GM21786 (cell line): Measurements from ENCODE around the gene SMYD3.
"Not testable (repeated sequence)": the region's sequence is repeated elsewhere in the genome, so short reads cannot be mapped to it uniquely, and the experiment has no call there.

Source experiments
- ATAC-seq: cut with Tn5 transposase; IDR thresholded peaks from one replicate; pipeline ENCODE4 v1.9.1; 2021; ENCODE audit not compliant: unreplicated experiment

SMYD3 gene

DNA sequence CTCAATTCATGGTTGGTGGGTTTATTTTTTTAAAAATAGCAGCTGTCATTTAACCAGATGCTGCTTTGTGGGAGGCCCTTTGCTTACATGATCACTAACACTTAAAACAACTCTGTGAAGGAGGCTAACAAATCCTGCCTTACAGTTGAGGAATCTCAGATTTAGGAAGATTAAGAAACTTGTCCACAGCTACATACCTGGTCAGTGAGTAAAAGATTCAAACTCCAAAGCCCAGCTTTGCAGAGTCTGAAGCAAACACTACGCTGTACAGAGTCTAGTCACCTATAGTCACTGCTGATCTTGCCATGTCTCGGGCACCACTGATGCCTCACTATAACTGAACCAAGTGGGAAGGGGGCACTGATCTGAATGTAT, 535.4 kb downstream of the SMYD3 start:
- ATAC-seq: no peak

DNA sequence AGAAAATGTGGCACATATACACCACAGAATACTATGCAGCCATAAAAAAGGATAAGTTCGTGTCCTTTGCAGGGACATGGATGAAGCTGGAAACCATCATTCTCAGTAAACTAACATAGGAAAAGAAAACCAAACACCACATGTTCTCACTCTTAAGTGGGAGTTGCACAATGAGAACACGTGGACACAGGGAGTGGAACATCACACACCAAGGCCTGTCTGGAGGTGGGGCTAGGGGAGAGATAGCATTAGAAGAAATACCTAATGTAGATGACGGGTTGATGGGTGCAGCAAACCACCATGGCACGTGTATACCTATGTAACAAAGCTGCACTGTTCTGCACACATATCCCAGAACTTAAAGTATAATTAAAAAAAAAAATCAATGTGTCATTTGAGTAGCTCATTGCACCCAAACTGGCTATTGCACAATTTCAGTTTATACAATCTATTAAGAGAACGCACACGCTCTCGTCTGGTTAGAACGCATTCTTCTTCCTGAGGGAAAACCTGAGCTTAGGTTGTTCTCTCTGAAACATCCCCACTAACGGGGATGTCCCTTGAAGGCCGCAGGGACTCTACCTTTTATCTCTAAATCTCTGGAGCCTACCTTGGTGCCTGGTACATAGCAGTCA, 535.9 kb downstream of the SMYD3 start:
- not testable (repeated sequence) for ATAC-seq

DNA sequence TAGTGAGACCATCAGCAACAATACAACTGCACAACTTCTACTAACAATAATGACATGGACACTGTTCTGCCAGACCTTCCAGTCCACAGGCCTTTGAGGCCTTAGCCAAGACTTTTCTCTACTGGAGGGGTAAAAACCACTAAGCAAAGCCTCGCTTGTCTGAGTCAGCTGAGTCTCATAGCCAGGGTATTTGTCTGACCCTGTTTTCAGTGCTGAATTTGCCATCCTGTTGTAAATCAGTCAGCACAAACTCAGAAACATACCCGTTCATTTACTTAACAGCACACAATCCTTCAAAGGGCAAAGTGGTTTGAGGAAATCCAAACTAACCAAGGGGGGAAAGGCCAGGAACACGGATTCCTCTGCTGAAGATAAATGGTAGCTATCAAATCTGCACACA, 537.8 kb downstream of the SMYD3 start:
- no peak for ATAC-seq

DNA sequence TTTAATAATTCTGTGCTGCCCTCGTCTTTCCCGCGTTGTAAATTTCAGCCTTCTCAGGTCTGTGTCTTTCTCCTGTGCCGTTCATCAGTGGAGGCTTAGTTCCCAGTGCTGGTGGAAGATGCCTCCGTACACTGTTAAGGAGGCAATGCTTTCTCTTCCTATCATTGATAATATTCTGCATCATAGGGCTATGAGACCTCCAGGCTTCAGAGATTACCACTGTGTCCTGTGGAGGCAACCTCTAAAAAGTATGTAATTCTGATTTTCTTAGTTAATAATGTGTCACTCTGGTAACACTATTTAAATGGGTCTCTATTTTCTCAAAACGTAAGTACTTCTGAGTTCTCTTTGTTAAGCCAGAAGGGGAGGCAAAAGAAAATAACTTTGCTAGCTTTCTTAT, 538.3 kb downstream of the SMYD3 start:
- ATAC-seq: no peak

DNA sequence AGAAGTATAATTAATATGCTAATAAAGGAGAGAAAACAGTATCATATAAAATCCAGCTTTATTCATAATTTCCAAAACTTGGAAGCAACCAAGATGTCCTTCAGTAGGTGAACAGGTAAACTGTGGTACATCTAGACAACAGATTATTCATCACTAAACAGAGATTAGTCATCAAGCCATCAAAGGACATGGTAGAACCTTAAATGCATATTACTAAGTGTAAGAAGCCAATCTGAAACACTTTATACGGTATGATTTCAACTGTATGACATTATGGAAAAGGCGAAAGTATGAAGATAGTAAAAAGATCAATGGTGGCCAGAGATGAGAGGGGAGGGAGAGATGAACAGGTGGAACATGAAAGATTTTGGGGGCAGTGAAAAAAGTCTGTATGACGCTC, 541.7 kb downstream of the SMYD3 start:
- no peak for ATAC-seq

DNA sequence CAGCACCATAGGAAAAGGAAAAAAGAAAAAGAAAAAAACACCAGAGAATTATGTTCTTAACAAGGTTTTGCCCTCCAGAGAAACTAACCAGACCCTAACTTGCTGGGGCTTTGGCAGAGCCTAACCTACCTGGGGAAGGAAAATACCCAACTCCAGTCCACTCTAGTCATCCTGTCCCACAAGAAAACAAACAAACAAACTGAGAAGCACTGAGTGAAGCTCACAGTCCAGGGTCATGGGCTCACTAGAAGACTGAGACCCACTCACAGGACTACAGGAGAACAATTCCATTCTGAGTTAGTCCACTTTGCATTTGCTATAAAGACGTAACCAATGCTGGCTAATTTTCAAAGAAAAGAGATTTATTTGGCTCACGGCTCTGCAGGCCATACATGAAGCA, 543.4 kb downstream of the SMYD3 start:
- no peak for ATAC-seq

DNA sequence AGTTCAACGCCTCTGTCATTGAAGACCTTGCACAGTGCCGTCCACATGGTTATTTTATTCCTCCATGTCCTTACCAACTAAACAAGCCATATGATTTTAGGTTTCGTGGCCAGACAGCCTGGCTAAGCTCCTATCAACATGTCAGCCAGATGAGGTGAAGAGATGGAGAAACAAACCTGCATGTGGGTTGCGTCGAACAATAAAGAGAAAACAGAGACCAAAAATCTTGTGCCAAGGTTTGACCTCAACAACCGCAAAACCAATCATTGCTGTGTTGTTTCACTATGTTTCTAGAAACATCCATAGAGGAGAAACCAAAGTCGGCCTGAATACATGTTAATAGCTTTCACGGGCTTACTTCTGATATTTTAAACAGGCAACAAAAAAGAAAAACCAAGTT, 544.6 kb downstream of the SMYD3 start:
- ATAC-seq: no peak

DNA sequence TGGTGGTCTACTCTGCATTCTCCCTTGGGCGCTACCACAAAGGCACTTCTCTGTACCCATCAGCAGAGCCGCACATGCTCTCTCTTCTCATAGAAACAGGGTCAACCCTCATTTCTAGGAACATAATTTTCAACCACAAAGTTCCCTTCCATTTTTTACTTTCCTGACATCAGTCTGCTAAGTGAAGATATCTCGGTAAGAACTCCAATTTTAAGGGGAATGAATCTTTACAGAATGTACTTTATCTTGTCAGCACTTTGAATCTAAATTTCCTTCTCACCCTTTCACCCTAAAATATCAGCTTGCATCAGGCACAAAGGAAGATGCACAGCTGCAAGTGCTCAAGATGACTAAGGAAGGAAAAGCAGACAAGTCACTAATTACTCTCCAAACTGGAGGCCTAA, 545.9 kb downstream of the SMYD3 start:
- no peak for ATAC-seq

DNA sequence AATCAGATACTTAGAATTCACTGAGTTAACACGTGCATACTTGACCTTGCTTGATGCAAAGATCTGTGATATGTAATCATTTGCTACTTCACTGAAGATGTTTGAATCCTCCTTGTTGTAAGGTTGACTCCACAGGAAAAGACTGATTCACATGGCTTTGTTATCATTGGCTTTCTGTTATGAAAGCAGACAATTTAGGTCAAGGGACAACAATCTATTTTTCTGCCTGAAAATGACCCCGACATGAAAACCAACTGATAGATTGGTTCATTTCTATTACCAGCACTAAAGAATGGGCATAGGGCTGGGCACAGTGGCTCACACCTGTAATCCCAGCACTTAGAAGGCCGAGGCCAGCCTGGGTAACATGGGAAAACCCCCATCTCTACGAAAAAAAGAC, 546.9 kb downstream of the SMYD3 start:
- no peak for ATAC-seq

DNA sequence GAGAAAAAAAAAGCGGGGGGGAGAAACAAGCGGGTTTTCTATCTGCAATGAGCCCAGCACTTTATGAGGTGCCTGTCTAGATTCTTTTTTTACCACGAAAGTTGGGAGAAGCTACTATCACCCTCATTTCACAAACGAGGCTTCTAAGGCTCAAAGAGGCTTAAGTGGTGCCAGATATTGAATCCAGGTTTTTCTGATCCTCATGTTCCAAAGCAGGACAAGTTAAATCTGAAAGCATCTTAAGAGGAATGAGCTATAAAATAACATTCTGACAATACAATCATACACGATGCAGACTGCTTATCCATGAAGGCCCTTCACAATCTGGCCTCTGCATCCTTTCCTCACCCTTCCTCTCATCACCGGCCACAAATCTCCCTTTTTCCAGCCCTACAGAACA, 549.1 kb downstream of the SMYD3 start:
- ATAC-seq: no peak

DNA sequence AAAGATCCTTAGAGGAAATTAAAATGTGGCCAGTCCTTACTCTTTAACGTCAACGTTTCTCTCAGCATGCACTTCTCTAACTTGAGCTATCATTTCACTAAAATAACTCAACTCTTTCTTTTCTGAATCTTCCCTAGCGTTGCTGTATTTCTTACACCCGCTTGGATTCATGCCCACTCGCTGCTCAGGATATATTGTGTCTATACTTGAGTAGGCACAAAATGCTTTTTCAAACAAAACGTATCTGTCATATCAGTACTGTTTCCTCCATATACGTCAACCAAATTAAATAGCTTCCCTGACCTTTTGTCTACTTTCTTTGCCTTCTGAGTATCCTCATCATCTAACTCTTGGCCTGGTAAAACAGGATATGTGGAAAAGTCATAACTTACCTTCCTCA, 549.7 kb downstream of the SMYD3 start:
- no peak for ATAC-seq

DNA sequence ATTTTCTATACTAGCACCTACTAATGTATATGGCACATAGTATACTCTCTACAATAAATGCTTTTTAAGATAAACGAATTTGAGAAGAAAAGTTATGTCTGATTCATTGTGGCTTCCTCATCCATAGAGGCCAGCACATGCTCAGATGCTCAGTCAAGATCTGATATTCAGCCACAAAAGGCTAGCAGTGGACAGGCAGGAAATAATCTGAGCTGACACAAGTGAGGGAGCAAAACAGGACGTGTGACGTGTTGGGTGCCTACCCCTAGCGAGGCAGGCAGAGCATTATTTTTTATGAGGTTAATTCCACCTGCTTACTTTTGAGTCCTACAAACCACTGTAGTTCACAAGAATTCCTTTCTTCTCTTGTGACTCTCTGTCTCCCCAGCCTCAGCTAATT, 550.9 kb downstream of the SMYD3 start:
- ATAC-seq: no peak

DNA sequence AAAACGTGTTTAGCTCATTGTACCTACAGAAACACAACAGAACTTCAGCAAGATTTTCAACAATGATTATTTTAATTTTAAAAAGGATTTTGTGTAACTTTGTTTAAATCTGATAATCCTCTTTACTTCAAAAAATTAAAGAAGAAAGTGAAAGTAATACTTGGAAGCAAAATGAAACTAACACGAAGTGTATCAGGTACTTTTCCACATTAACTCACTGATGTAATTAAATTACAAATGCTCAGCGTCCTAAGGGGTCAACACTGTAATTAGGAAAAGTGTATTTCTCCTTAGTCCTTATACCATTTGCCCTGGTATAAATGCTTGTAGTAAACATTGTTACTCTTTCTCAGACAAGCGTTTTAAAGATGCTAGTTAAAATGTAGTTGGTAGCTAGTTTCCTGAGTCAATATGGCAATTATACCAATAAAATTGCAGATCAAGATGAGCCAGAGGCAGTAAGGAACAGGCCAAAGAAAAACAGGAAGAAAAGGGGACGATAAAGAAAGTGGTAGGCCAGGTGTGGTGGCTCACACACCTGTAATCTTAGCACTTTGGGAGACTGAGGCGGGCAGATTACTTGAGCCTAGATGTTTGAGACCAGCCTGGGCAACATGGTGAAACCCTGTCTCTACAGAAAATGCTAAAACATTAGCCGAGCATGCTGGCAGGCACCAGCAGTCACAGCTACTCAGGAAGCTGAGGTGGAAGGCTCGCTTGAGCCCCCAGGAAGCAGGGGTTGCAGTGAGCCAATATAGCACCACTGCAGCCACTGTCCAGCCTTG, 553.0 kb downstream of the SMYD3 start:
- ATAC-seq: peak; percentile 59

DNA sequence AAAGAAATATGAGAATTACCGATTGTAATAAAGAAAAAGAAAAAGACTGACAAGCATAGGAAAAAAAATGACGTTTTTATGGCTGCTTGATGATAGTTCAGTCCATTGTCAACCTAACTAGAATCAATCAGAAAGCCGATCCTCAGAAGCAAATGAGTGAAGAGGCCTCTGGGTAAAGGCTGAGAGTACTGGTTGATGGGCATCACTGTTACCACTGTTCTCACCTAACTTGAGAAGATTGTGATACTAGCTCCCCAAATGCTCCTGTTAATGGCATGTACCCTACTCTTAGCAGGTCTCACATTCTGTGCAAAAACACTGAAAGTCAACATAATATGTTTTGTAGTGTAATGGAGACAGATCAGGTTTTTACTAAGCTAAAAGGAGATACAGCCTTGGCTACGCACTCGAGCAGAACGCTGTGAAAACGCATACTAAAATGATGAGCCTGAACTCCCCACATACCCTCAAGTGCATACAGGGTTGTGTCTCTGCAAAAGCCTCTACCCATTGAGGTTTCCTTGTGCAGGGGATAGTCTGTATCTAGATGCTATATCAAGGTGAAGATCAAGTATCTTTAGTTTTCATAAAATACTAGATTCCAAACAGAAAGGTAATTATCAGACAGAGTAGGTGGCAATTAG, 554.6 kb downstream of the SMYD3 start:
- no peak for ATAC-seq

DNA sequence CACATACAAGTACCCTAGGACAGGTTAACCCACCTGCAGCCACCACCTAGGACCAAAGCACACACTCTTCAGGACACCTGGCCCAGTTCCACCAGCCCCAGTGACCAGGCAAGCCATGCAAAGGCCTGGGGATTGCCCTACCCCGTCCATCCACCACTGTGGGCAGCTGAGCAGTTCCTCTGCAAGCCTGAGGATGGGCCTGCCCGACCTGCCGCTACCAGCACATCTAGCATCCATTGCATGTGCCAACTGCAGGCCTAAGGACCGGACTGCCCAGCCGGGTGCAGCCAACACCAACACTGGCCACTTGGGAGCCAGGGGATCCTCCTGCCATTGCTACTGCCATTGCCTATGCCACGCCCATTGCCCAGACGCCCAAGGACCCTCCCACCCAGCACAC, 558.3 kb downstream of the SMYD3 start:
- no peak for ATAC-seq

DNA sequence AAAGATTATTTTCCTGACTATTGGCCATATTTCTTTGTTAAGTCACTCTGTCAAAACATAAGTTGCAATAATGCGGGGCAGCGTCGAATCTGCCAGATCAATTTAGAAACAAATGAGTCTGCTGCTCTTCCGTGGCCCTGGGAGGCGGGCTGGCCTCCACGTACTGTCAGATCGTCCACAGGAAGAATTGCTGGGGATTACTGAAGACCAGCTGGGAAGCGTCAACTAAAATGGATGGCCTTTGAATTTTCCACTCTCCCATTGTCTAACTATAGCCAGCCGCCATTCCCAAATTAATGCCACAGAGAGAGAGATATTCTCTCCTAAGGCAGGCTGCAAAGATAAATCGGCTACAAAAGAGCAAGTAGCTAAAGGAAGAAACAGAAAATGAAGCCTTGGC, 560.2 kb downstream of the SMYD3 start:
- no peak for ATAC-seq

DNA sequence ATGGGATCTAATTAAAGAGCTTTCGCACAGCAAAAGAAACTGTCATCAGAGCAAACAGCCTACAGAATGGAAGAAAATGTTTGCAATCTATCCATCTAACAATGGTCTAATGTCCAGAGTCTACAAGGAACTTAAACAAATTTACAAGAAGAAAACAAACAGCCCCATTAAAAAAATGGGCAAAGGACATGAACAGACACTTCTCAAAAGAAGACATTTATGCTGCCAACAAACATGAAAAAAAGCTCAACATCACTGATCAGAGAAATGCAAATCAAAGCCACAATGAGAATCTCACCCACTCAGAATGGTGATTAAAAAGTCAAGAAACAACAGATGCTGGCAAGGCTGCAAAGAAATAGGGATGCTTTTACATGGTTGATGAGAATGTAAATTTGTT, 561.9 kb downstream of the SMYD3 start:
- ATAC-seq: not testable (repeated sequence)

DNA sequence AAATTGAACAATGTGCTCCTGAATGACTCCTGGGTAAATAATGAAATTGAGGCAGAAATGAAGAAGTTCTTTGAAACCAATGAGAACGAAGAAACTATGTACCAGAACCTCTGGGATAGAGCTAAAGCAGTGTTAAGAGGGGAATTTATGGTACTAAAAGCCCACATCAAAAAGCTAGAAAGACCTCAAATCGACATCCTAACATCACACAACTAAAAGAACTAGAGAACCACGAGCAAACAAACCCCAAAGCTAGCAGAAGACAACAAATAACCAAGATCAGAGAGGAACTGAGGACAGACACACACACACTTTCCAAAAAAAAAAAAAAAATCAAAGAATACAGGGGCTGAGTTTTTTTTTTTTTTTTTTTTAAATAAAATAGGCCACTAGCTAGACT, 564.2 kb downstream of the SMYD3 start:
- ATAC-seq: no peak

DNA sequence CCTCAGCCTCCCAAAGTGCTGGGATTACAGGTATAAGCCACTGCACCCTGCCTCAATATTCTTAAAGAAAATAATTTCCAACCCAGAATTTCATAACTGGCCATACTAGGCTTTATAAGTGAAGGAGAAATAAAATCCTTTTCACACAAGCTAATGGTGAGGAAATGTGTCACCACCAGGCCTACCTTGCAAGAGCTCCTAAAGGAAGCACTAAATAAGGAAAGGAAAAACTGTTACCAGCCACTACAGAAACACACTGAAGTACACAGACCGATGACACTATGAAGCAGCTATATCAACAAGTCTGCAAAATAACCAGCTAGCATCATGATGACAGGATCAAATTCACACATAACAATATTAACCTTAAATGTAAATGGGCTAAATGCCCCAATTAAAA, 565.3 kb downstream of the SMYD3 start:
- not testable (repeated sequence) for ATAC-seq

DNA sequence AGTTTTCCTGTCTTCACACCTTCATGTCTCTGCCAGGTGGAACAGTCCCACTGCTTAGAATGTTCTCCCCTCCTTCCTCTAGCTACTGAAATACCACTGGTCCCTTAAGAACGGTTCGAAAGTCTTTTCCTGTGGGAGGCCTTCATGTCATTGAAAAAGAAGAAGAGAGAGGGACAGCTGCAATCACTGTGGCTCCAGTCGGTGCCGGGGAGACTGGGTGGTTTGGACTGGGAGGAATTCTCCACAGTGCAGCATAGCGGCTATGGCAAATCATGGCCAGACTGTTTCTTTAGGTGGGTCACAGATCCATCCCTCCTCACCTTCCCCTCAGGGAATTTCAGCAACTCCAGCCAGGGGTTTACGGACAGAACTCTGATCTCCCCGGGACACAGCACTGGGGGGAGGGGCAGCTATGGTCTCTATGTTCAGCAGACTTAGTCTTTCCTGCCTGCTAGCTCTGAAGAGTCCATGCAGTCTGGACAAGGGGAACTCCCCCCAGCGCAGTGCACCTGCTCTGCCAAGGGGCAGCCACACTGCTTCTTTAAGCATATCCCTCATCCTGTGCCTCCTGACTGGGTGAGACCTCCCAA, 567.2 kb downstream of the SMYD3 start:
- no peak for ATAC-seq

DNA sequence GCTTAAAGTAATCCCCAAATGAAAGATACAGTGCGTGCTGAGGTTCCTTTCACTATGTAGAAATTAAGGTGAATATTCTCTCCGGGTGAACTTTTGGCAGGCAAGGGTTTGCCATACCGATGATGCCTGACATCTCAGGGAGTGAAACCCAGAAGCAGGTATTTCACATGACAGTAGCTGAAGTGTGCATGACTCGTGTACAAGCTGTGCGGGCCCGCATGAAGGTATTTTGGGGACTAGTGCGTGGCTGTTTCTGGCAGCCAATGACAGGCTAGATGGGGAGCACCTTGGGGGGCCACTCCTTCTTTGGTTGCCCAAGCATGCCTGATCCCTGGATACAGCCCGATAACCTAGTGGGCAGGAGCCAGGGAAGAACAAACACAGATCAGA, 569.0 kb downstream of the SMYD3 start:
- no peak for ATAC-seq
